GM12878 (cell line): ENCODE measurements around the gene VPS13C. TPM values are rescaled to one million over a fixed set of nuclear protein-coding genes. Genes with fewer than 3 reads are reported as not detected.

ENCODE experiments used
- ATF3 ChIP-seq: IDR thresholded peaks from 2 replicates; pipeline ENCODE4 v1.6.1; 2011; ENCODE audit warnings: low read depth, mild to moderate bottlenecking, low read length, moderate library complexity, borderline replicate concordance; ENCODE audit errors: extremely low read depth
- BMI1 ChIP-seq: fragments of 450-650 bp; IDR thresholded peaks from 2 replicates; pipeline ENCODE4 v1.6.1; 2016; ENCODE audit warnings: mild to moderate bottlenecking, moderate library complexity, borderline replicate concordance
- FOS ChIP-seq: IDR thresholded peaks from 3 replicates; pipeline ENCODE4 v1.6.1; 2011; ENCODE audit warnings: borderline replicate concordance; ENCODE audit not compliant: insufficient read length; ENCODE audit errors: extremely low read depth
- HCFC1 ChIP-seq: fragments of 150-350 bp; IDR thresholded peaks from 2 replicates; pipeline ENCODE4 v1.6.1; 2014; ENCODE audit warnings: low read length
- HDAC6 ChIP-seq: fragments of 200-600 bp; sonication (generic); IDR thresholded peaks from one replicate; pipeline ENCODE4 v1.8.0; 2017; ENCODE audit warnings: antibody characterized with exemption; ENCODE audit not compliant: unreplicated experiment
- IKZF2 ChIP-seq, 2 experiments: fragments of 450-650 bp; IDR thresholded peaks; 2 replicates each; pipeline ENCODE4 v1.6.1; 2017; ENCODE audit warnings: mild to moderate bottlenecking in 2 of 2, moderate library complexity in 2 of 2
- KDM1A ChIP-seq: fragments of 200-600 bp; sonication (generic); IDR thresholded peaks from 2 replicates; pipeline ENCODE4 v1.6.1; 2016; ENCODE audit warnings: borderline replicate concordance
- MEF2B ChIP-seq: fragments of 450-650 bp; IDR thresholded peaks from 2 replicates; pipeline ENCODE4 v1.6.1; 2018; ENCODE audit warnings: mild to moderate bottlenecking, moderate library complexity; ENCODE audit not compliant: partially characterized antibody, poor library complexity, severe bottlenecking
- NFYB ChIP-seq: IDR thresholded peaks from 2 replicates; pipeline ENCODE4 v1.6.1; 2011; ENCODE audit warnings: low read depth, mild to moderate bottlenecking, low read length, improper control_type of control experiment, moderate library complexity; ENCODE audit not compliant: insufficient read depth
- NKRF ChIP-seq: fragments of 450-650 bp; conservative IDR thresholded peaks from 2 replicates; pipeline ENCODE4 v1.6.1; 2017; ENCODE audit warnings: mild to moderate bottlenecking, moderate library complexity
- NR2C1 ChIP-seq: fragments of 450-650 bp; IDR thresholded peaks from 2 replicates; pipeline ENCODE4 v1.6.1; 2017; ENCODE audit warnings: antibody characterized with exemption, mild to moderate bottlenecking, moderate library complexity
- POU2F2 ChIP-seq: IDR thresholded peaks from 3 replicates; pipeline ENCODE4 v1.6.1; 2011; ENCODE audit warnings: low read depth, mild to moderate bottlenecking, low read length, borderline replicate concordance
- RCOR1 ChIP-seq: conservative IDR thresholded peaks from 2 replicates; pipeline ENCODE4 v1.6.1; 2012; ENCODE audit warnings: low read depth, low read length, improper control_type of control experiment
- SIX5 ChIP-seq: IDR thresholded peaks from 2 replicates; pipeline ENCODE4 v1.6.1; 2011; ENCODE audit warnings: mild to moderate bottlenecking, low read depth, low read length, moderate library complexity; ENCODE audit not compliant: severe bottlenecking
- SMAD1 ChIP-seq: fragments of 450-650 bp; IDR thresholded peaks from 2 replicates; pipeline ENCODE4 v1.6.1; 2018; ENCODE audit warnings: mild to moderate bottlenecking, low read depth; ENCODE audit not compliant: partially characterized antibody
- SREBF1 ChIP-seq: IDR thresholded peaks from 2 replicates; pipeline ENCODE4 v1.6.1; 2012; ENCODE audit warnings: mild to moderate bottlenecking, low read length
- SUPT20H ChIP-seq: IDR thresholded peaks from 2 replicates; pipeline ENCODE4 v1.6.1; 2011; ENCODE audit warnings: low read depth, mild to moderate bottlenecking, low read length, moderate library complexity, borderline replicate concordance; ENCODE audit not compliant: control insufficient read depth
- ZNF687 ChIP-seq: fragments of 450-650 bp; IDR thresholded peaks from 2 replicates; pipeline ENCODE4 v1.6.1; 2017; ENCODE audit warnings: mild to moderate bottlenecking, moderate library complexity
- polyA plus RNA-seq, 11 experiments: library from polyadenylated mRNA; depleted of rRNA in 4 of 11; unstranded in 6 of 11; stranded (reverse) in 5 of 11; fragments of >200 nt; fragmentation: Nextera tagmentation in 4 of 11; fragmentation: Illumina TruSeq in 1 of 11; extraction: Ambion mirVana in 4 of 11; extraction: Trizol in 1 of 11; gene quantifications; 1 replicate in 1 of 11; 2 replicates in 10 of 11; pipeline versions ENCODE4 v1.2.1 to v1.2.3, GENCODE V29; 2011 to 2016; ENCODE audit warnings: inconsistent platforms in 2 of 11, missing spikeins in 2 of 11, low read depth in 1 of 11
- total RNA-seq, 4 experiments: library from RNA; depleted of rRNA in 3 of 4; stranded (reverse); fragments of >200 nt in 3 of 4; fragmentation: Illumina TruSeq in 1 of 4; extraction: Trizol in 1 of 4; gene quantifications; 2 replicates each; pipeline versions ENCODE4 v1.2.1 to v1.2.3, GENCODE V29; 2013 to 2021
- TF ChIP-seq, protein P1 (sequence below): IDR thresholded peaks from 2 replicates; pipeline ENCODE4 v1.6.1; 2012; ENCODE audit warnings: mild to moderate bottlenecking, low read depth, low read length
- TF ChIP-seq, protein P2 (sequence below): IDR thresholded peaks from 2 replicates; pipeline ENCODE4 v1.6.1; 2012; ENCODE audit warnings: low read length, inconsistent platforms

VPS13C gene
- total and polyA plus RNA-seq, 10 of the 15 experiments (the other 5 are each of a cell fraction or from before 2014, with no cell fraction given), result 9.3 to 53.1 (median 31.8) TPM

GRCh38 chr15:62059816-62060112, 483 bp downstream of the VPS13C start (continued):
- TF ChIP-seq BMI1, result no peak
- TF ChIP-seq IKZF2 (IDR thresholded peaks at IDR 0.05), result peak in 1 of 2 experiments; percentile 37; a peak in 2 of 4 replicates
- TF ChIP-seq, protein P1, sequence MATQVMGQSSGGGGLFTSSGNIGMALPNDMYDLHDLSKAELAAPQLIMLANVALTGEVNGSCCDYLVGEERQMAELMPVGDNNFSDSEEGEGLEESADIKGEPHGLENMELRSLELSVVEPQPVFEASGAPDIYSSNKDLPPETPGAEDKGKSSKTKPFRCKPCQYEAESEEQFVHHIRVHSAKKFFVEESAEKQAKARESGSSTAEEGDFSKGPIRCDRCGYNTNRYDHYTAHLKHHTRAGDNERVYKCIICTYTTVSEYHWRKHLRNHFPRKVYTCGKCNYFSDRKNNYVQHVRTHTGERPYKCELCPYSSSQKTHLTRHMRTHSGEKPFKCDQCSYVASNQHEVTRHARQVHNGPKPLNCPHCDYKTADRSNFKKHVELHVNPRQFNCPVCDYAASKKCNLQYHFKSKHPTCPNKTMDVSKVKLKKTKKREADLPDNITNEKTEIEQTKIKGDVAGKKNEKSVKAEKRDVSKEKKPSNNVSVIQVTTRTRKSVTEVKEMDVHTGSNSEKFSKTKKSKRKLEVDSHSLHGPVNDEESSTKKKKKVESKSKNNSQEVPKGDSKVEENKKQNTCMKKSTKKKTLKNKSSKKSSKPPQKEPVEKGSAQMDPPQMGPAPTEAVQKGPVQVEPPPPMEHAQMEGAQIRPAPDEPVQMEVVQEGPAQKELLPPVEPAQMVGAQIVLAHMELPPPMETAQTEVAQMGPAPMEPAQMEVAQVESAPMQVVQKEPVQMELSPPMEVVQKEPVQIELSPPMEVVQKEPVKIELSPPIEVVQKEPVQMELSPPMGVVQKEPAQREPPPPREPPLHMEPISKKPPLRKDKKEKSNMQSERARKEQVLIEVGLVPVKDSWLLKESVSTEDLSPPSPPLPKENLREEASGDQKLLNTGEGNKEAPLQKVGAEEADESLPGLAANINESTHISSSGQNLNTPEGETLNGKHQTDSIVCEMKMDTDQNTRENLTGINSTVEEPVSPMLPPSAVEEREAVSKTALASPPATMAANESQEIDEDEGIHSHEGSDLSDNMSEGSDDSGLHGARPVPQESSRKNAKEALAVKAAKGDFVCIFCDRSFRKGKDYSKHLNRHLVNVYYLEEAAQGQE, result no peak
- TF ChIP-seq, protein P2, sequence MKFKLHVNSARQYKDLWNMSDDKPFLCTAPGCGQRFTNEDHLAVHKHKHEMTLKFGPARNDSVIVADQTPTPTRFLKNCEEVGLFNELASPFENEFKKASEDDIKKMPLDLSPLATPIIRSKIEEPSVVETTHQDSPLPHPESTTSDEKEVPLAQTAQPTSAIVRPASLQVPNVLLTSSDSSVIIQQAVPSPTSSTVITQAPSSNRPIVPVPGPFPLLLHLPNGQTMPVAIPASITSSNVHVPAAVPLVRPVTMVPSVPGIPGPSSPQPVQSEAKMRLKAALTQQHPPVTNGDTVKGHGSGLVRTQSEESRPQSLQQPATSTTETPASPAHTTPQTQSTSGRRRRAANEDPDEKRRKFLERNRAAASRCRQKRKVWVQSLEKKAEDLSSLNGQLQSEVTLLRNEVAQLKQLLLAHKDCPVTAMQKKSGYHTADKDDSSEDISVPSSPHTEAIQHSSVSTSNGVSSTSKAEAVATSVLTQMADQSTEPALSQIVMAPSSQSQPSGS, result no peak
- no peak for TF ChIP-seq SUPT20H
- no peak for TF ChIP-seq POU2F2
- peak; percentile 5 for TF ChIP-seq SIX5
- no peak for TF ChIP-seq ZNF687
- TF ChIP-seq NKRF, result peak; percentile 40; the same call in 1 of the 2 replicates
- TF ChIP-seq MEF2B, result no peak
- no peak for TF ChIP-seq SREBF1
- no peak for TF ChIP-seq NR2C1
- no peak for TF ChIP-seq ATF3
- TF ChIP-seq FOS, result no peak
- no peak for TF ChIP-seq NFYB
- TF ChIP-seq KDM1A, result no peak
- no peak for TF ChIP-seq HDAC6
- TF ChIP-seq SMAD1, result no peak
- TF ChIP-seq HCFC1, result 0 out of 2 replicates have a peak, but pooled peaks have one; percentile 18
- 0 out of 2 replicates have a peak, but pooled peaks have one; percentile 63 for TF ChIP-seq RCOR1
